GM13976 (cell line): ENCODE data around the gene NUSAP1.

Experiments
- DNase-seq: peaks from one replicate; pipeline ENCODE4 v3.0.0; 2012; ENCODE audit warnings: low spot score
- in situ Hi-C: fragments of 300-500 bp; cut with MboI; formaldehyde crosslinking; loops from one replicate; pipeline ENCODE4 v1.12.0; 2022; ENCODE audit warnings: low sequenced_read_pairs, mixed read lengths, inconsistent platforms; ENCODE audit not compliant: unreplicated experiment
- TF ChIP-seq, protein P1 (sequence below): IDR thresholded peaks from 2 replicates; pipeline ENCODE4 v1.5.1; 2012; ENCODE audit warnings: borderline replicate concordance, mild to moderate bottlenecking; ENCODE audit not compliant: insufficient read depth; ENCODE audit errors: extremely low read depth, missing control alignments, control extremely low read depth

Gene NUSAP1

DNA sequence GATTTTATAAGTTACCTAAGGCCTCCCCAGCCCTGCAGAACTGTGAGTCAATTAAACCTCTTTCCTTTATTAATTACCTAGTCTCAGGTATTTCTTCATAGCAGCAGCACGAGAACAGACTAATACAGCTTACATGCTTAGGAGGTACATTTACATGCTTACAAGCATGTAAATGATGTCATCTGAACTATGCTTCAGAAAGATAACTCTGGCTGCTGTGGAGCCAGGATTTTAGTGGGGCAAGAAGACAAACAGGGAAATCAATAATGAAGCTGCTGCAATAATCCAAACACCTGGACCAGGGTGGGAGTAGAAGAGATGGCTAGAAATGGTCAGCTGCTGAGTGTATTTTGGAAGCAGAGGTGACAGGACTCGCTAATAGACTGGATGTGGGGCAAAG lies 60.0 kb downstream of the NUSAP1 start:
- no peak for DNase-seq
- in situ Hi-C loops = no loop called here

DNA sequence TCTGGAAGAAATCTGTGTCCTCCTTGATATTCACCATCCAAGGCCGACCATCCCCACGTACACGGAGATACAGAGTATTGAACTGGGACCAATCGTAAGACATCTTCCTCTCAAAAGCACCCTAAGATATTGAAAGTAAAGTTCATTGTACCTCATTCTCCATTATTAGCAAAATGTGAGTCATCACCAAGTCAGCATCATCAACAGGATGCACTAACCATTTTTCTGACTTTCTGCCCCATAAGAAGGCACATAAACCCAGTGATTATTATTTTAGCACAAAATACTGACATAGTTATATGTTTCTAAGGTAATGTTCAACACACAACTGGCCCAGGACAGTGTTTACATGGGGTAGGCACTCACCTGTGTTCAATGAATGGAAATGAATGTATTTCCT lies 62.2 kb downstream of the NUSAP1 start:
- no peak for DNase-seq
- in situ Hi-C loops = no loop called here
- TF ChIP-seq, protein P1, sequence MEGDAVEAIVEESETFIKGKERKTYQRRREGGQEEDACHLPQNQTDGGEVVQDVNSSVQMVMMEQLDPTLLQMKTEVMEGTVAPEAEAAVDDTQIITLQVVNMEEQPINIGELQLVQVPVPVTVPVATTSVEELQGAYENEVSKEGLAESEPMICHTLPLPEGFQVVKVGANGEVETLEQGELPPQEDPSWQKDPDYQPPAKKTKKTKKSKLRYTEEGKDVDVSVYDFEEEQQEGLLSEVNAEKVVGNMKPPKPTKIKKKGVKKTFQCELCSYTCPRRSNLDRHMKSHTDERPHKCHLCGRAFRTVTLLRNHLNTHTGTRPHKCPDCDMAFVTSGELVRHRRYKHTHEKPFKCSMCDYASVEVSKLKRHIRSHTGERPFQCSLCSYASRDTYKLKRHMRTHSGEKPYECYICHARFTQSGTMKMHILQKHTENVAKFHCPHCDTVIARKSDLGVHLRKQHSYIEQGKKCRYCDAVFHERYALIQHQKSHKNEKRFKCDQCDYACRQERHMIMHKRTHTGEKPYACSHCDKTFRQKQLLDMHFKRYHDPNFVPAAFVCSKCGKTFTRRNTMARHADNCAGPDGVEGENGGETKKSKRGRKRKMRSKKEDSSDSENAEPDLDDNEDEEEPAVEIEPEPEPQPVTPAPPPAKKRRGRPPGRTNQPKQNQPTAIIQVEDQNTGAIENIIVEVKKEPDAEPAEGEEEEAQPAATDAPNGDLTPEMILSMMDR = no peak

More for the DNA sequence above, 60.0 kb downstream of the NUSAP1 start:
- TF ChIP-seq, protein P1 = no peak

DNA sequence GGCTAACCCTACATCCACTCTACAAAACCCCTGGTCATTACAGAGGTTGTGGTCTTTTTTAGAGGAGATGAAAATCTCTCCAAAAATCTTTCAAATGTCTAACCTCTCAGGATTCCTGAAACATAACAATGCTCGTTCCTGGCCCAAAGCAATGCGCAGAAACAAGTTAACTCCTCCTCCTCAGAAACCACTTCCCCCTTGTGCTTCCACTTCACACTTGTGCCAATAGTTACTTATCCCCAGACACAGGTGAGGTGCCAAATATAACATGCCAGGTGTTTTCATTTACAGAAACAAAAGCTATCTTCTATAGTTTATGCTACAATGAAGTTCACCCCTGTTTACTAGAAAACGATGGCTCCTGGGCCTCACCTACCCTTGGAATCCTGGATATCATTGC lies 63.4 kb downstream of the NUSAP1 start:
- TF ChIP-seq, protein P1 = no peak
- in situ Hi-C loops = no loop called here
- no peak for DNase-seq

DNA sequence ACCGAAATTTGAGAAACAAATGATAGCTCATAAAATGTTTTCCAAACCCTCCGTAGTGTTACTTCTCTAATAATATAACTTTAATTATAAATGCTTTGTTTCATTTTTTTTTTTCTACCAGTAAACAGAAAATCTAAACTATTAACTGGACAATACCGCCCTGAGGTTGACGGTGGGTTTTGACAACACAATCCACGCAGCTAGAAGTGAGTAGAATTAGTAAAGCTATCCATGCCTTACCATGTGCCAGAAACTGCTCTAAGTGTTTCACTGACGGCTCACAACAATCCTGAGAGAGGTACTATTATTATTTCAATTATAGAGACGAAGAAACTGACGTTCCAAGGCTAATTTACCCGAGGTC lies 69.2 kb downstream of the NUSAP1 start:
- in situ Hi-C loops = no loop called here
- TF ChIP-seq, protein P1 = no peak
- no peak for DNase-seq

DNA sequence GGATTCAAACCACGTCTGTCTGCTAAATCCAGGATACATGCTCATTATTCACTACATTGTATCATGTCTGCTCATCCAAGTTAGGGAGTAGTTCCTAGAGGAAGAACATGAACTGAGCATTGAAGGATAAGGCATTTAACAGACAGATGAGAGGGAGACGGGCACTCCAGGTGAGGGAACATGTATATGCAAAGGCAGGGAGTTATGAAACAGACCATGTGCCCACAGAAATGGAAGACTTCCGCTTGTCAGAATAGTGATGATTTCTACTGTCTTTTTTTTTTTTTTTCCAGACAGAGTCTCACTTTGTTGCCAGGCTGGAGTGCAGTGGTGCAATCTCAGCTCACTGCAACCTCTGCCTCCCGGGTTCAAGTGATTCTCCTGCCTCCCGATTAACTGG lies 74.7 kb downstream of the NUSAP1 start:
- TF ChIP-seq, protein P1 = no peak
- no peak for DNase-seq
- in situ Hi-C loops = no loop called here

DNA sequence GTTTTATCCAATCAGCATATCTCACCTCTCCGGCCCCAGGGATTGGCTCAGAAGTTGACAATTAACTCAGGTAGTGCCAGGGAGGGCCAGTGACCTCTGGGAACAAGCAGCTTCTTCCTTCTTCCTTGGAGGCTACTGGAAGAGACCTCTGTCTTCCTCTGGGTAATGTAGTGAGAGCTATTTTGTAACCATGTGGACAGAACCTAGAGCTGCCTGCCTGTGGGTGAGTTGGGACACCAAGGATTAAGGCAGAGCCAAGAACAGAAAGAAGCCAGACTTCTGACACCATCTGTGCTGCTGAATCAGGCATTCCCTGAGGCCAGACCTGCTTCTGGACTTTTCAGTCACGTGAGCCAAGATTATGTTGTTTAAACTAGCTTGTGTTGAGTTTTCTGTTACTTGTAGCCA lies 75.6 kb downstream of the NUSAP1 start:
- in situ Hi-C loops = no loop called here
- DNase-seq = no peak
- TF ChIP-seq, protein P1 = no peak

DNA sequence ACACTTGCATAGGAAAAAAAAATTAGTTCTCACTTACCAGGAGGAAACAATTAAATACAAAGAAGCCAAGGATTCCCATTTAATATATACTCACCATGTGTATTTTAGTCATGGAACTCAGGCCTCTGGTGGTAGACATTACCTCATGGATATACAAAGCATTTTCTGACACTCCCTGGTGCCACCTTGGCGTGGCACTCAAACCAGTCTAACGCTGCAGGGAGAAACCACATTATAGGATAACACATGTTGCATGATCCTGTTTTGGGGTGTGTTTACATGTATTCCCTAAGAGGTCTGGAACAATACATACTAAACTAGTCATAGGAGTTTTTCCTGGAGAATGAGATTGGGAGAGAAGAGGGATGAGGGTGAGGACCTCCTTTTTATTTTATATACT lies 78.3 kb downstream of the NUSAP1 start:
- TF ChIP-seq, protein P1 = no peak
- in situ Hi-C loops = no loop called here
- DNase-seq = no peak
